WERI-Rb-1 (cell line): Measurements from ENCODE around the gene GIMAP1.

Experiments used
- DNase-seq: peaks from one replicate; pipeline ENCODE4 v3.0.0-alpha.2; 2020
- H3K27ac ChIP-seq: fragments of 250-450 bp; sonication (Bioruptor Pico); 2 replicates; pipeline ENCODE4 v1.5.1; 2020; ENCODE audit warnings: mild to moderate bottlenecking, moderate library complexity
- H3K27me3 ChIP-seq: fragments of 250-450 bp; sonication (Bioruptor Pico); 2 replicates; pipeline ENCODE4 v1.5.1; 2021; ENCODE audit warnings: mild to moderate bottlenecking, low read depth, moderate library complexity; ENCODE audit not compliant: insufficient read depth, severe bottlenecking
- H3K36me3 ChIP-seq: fragments of 250-450 bp; sonication (Bioruptor Pico); 2 replicates; pipeline ENCODE4 v1.5.1; 2020; ENCODE audit warnings: mild to moderate bottlenecking, moderate library complexity
- H3K4me3 ChIP-seq: 2 replicates; pipeline ENCODE4 v1.5.1; 2011; ENCODE audit warnings: low read depth, mild to moderate bottlenecking, control low read depth, low read length
- H3K9me3 ChIP-seq: fragments of 250-450 bp; sonication (Bioruptor Pico); 2 replicates; pipeline ENCODE4 v1.5.1; 2021; ENCODE audit warnings: mild to moderate bottlenecking, moderate library complexity; ENCODE audit not compliant: severe bottlenecking
- CTCF ChIP-seq: IDR thresholded peaks from 2 replicates; pipeline ENCODE4 v1.5.1; 2011; ENCODE audit warnings: low read depth, mild to moderate bottlenecking, control low read depth, inconsistent platforms, low read length

Gene GIMAP1

GRCh38 chr7:150731916-150732315, 15.5 kb downstream of the GIMAP1 start:
- DNase-seq = no peak
- no peak overlapping the region for H3K27ac ChIP-seq
- TF ChIP-seq CTCF = no peak
- no peaks in the 10 kb centered on the region for H3K36me3 ChIP-seq
- peaks cover under 1% of the 10 kb centered on the region for H3K9me3 ChIP-seq
- peaks cover 2% of the 10 kb centered on the region for H3K27me3 ChIP-seq
- H3K4me3 ChIP-seq = no peak overlapping the region

- Histone ChIP-seq H3K27me3 (peaks cover 2% of the 10 kb centered on the region), H3K4me3 (no peak overlapping the region), H3K9me3 (no peaks in the 10 kb centered on the region), H3K36me3 (no peaks in the 10 kb centered on the region), H3K27ac (no peak overlapping the region)
- TF ChIP-seq CTCF = no peak
- no peak for DNase-seq
Observed at GRCh38 chr7:150732786-150733481, 16.5 kb downstream of the GIMAP1 start.

DNA sequence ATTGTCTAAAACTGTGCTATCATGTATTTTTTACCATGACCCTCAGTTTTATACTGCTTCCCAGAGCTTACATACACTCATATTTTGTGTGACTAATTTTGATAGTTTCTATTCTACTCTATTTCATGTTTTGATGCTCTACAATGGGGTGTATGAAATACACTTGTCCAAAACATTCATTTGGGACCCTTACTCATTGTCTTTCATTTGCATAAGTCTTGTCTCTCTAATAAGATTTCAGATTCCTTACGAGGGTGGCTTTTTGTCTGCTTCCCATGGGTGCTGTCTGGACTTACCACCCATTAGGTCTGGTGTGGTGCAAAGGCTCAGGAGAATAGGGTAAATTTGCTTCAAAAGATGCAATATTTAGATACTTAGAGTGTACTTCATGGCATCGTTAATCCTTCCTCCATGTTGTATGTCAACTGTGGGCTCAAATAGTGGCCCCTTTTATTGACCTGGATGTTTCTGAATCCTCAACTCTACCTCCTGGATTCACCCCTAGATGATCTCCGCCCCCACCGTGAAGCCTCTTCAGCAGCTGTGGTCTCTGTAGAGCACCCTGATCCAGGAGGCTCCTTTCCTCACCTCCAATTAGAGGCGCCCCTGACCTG, 17.2 kb downstream of the GIMAP1 start:
- no peaks in the 10 kb centered on the region for H3K36me3 ChIP-seq
- no peak for DNase-seq
- no peak for TF ChIP-seq CTCF
- no peaks in the 10 kb centered on the region for H3K9me3 ChIP-seq
- H3K27ac ChIP-seq = no peak overlapping the region
- H3K27me3 ChIP-seq = peaks cover 2% of the 10 kb centered on the region
- H3K4me3 ChIP-seq = no peak overlapping the region

GRCh38 chr7:150734254-150734653, 17.8 kb downstream of the GIMAP1 start:
- DNase-seq = no peak
- no peak overlapping the region for H3K27ac ChIP-seq
- H3K36me3 ChIP-seq = no peaks in the 10 kb centered on the region
- peaks cover 2% of the 10 kb centered on the region for H3K27me3 ChIP-seq
- H3K4me3 ChIP-seq = no peak overlapping the region
- no peak for TF ChIP-seq CTCF
- H3K9me3 ChIP-seq = no peaks in the 10 kb centered on the region

GRCh38 chr7:150735596-150736358, 19.4 kb downstream of the GIMAP1 start:
- DNase-seq = no peak
- Histone ChIP-seq H3K27me3 (peaks cover 2% of the 10 kb centered on the region), H3K36me3 (no peaks in the 10 kb centered on the region), H3K9me3 (no peaks in the 10 kb centered on the region), H3K4me3 (no peak overlapping the region), H3K27ac (no peak overlapping the region)
- no peak for TF ChIP-seq CTCF
